K562 (cell line): ENCODE measurements around the gene RSPRY1. TPM values are rescaled to one million over a fixed set of nuclear protein-coding genes. Genes with fewer than 3 reads are reported as not detected.

Experiments used
- HMG20B ChIP-seq: fragments of 250-450 bp; sonication (Bioruptor Pico); IDR thresholded peaks from 2 replicates; pipeline ENCODE4 v1.5.0; 2021; ENCODE audit warnings: mild to moderate bottlenecking
- LCOR ChIP-seq: sonication (generic); formaldehyde crosslinking; IDR thresholded peaks from 2 replicates; pipeline ENCODE4 v1.8.0; 2022; ENCODE audit warnings: mild to moderate bottlenecking, missing genetic modification reagents
- RCOR1 ChIP-seq, 2 experiments: IDR thresholded peaks; 2 replicates each; pipeline ENCODE4 v1.6.1; 2012; ENCODE audit warnings: low read depth in 2 of 2, low read length in 2 of 2, borderline replicate concordance in 1 of 2, improper control_type of control experiment in 1 of 2
- TARDBP ChIP-seq: fragments of 450-650 bp; IDR thresholded peaks from 2 replicates; pipeline ENCODE4 v1.6.1; 2016
- TCFL5 ChIP-seq: fragments of 250-450 bp; sonication (Bioruptor Pico); conservative IDR thresholded peaks from 2 replicates; pipeline ENCODE4 v1.6.1; 2021; ENCODE audit warnings: mild to moderate bottlenecking, moderate library complexity, matching md5 sums
- TEAD4 ChIP-seq, 2 experiments: sonication (generic) in 1 of 2; formaldehyde crosslinking in 1 of 2; IDR thresholded peaks; 2 replicates each; pipeline versions ENCODE4 v1.6.1 to v1.8.0; 2012 to 2022; ENCODE audit warnings: borderline replicate concordance in 1 of 2, inconsistent platforms in 1 of 2, low read length in 1 of 2, mild to moderate bottlenecking in 1 of 2, missing genetic modification reagents in 1 of 2
- polyA plus RNA-seq, 8 experiments: library from polyadenylated mRNA; depleted of rRNA in 4 of 8; stranded (reverse) in 5 of 8; unstranded in 3 of 8; fragments of >200 nt; fragmentation: Nextera tagmentation in 2 of 8; fragmentation: Illumina TruSeq in 1 of 8; extraction: Ambion mirVana in 2 of 8; extraction: Trizol in 1 of 8; gene quantifications; 2 replicates each; pipeline versions ENCODE4 v1.2.1 to v1.2.3, GENCODE V29; 2011 to 2014; ENCODE audit warnings: inconsistent platforms in 1 of 8, missing spikeins in 1 of 8
- total RNA-seq, 7 experiments: library from RNA; depleted of rRNA in 6 of 7; stranded (reverse); fragments of >200 nt in 6 of 7; fragmentation: Illumina TruSeq in 2 of 7; extraction: Trizol in 2 of 7; gene quantifications; 2 replicates each; pipeline versions ENCODE4 v1.2.1 to v1.2.3, GENCODE V29; 2011 to 2021; ENCODE audit warnings: low replicate concordance in 1 of 7
- TF ChIP-seq, protein P1 (sequence below): fragments of 250-450 bp; sonication (Bioruptor Pico); IDR thresholded peaks from 2 replicates; pipeline ENCODE4 v1.8.0; 2022; ENCODE audit warnings: inconsistent platforms, mild to moderate bottlenecking, moderate library complexity, borderline replicate concordance
- TF ChIP-seq, protein P2 (sequence below): IDR thresholded peaks from 3 replicates; pipeline ENCODE4 v1.6.1; 2011; ENCODE audit warnings: borderline replicate concordance, mild to moderate bottlenecking, moderate library complexity; ENCODE audit not compliant: insufficient read length; ENCODE audit errors: extremely low read depth
- TF ChIP-seq, protein P3 (sequence below), 2 experiments: IDR thresholded peaks in 1 of 2; conservative IDR thresholded peaks in 1 of 2; 2 replicates each; pipeline ENCODE4 v1.6.1; 2016; ENCODE audit warnings: low read depth in 2 of 2, mild to moderate bottlenecking in 1 of 2, missing compliant biosample characterization in 1 of 2, missing genetic modification characterization in 1 of 2, moderate library complexity in 1 of 2
- TF ChIP-seq, protein P4 (sequence below): sonication (generic); formaldehyde crosslinking; IDR thresholded peaks from 2 replicates; pipeline ENCODE4 v1.9.0; 2022; ENCODE audit warnings: mild to moderate bottlenecking, missing genetic modification reagents
- TF ChIP-seq, protein P5 (sequence below): fragments of 450-650 bp; IDR thresholded peaks from 2 replicates; pipeline ENCODE4 v1.6.1; 2016; ENCODE audit warnings: antibody characterized with exemption

RSPRY1 gene
- total and polyA plus RNA-seq, 9 of the 15 experiments (the other 6 are each of a cell fraction or from before 2014, with no cell fraction given): 10.2 to 27.8 (median 20.8) TPM

DNA sequence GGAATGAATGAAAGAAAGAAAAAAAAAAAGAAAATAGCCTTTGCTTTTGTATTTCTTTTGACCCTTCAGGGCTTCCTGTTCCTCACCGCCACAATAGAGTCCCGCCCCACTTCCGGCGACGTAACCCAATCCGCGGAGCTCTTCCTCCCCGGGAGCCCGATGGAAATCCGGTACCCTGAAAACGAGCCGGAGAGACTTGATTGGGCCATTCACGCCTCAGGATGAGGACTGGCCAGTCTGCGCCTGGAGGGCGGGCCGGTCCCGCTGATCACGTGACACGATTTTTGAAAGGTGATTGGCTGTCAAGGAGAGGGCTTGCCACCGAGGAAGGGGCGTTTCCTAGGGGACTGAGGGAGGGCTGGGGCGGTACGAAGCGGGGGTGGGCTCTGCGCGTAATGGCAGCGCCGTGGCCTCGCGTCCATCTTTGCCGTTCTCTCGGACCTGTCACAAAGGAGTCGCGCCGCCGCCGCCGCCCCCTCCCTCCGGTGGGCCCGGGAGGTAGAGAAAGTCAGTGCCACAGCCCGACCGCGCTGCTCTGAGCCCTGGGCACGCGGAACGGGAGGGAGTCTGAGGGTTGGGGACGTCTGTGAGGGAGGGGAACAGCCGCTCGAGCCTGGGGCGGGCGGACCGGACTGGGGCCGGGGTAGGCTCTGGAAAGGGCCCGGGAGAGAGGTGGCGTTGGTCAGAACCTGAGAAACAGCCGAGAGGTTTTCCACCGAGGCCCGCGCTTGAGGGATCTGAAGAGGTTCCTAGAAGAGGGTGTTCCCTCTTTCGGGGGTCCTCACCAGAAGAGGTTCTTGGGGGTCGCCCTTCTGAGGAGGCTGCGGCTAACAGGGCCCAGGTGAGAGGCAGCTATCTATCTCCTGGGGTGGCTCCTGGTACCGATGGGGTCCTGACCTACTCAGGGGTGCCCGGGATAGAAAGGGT is at the start of gene RSPRY1, which contains the start of gene PSME3IP1 (continued):
- TF ChIP-seq, protein P1, sequence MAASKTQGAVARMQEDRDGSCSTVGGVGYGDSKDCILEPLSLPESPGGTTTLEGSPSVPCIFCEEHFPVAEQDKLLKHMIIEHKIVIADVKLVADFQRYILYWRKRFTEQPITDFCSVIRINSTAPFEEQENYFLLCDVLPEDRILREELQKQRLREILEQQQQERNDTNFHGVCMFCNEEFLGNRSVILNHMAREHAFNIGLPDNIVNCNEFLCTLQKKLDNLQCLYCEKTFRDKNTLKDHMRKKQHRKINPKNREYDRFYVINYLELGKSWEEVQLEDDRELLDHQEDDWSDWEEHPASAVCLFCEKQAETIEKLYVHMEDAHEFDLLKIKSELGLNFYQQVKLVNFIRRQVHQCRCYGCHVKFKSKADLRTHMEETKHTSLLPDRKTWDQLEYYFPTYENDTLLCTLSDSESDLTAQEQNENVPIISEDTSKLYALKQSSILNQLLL (CRISPR knock-in tag): no peak
- TF ChIP-seq, protein P2, sequence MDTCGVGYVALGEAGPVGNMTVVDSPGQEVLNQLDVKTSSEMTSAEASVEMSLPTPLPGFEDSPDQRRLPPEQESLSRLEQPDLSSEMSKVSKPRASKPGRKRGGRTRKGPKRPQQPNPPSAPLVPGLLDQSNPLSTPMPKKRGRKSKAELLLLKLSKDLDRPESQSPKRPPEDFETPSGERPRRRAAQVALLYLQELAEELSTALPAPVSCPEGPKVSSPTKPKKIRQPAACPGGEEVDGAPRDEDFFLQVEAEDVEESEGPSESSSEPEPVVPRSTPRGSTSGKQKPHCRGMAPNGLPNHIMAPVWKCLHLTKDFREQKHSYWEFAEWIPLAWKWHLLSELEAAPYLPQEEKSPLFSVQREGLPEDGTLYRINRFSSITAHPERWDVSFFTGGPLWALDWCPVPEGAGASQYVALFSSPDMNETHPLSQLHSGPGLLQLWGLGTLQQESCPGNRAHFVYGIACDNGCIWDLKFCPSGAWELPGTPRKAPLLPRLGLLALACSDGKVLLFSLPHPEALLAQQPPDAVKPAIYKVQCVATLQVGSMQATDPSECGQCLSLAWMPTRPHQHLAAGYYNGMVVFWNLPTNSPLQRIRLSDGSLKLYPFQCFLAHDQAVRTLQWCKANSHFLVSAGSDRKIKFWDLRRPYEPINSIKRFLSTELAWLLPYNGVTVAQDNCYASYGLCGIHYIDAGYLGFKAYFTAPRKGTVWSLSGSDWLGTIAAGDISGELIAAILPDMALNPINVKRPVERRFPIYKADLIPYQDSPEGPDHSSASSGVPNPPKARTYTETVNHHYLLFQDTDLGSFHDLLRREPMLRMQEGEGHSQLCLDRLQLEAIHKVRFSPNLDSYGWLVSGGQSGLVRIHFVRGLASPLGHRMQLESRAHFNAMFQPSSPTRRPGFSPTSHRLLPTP: no peak
- TF ChIP-seq LCOR (CRISPR knock-in tag): no peak
- TF ChIP-seq TCFL5 (CRISPR knock-in tag): no peak
- TF ChIP-seq, protein P3, sequence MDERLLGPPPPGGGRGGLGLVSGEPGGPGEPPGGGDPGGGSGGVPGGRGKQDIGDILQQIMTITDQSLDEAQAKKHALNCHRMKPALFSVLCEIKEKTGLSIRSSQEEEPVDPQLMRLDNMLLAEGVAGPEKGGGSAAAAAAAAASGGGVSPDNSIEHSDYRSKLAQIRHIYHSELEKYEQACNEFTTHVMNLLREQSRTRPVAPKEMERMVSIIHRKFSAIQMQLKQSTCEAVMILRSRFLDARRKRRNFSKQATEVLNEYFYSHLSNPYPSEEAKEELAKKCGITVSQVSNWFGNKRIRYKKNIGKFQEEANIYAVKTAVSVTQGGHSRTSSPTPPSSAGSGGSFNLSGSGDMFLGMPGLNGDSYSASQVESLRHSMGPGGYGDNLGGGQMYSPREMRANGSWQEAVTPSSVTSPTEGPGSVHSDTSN (CRISPR knock-in tag; IDR thresholded peaks at IDR 0.05; ENCODE audit: low read depth): no peak
- TF ChIP-seq, protein P3 (tag; conservative IDR thresholded peaks at IDR 0.05; ENCODE audit: low read depth): peak; percentile 47; the same call in 1 of the 2 replicates
- TF ChIP-seq HMG20B (CRISPR knock-in tag): no peak
- TF ChIP-seq, protein P4, sequence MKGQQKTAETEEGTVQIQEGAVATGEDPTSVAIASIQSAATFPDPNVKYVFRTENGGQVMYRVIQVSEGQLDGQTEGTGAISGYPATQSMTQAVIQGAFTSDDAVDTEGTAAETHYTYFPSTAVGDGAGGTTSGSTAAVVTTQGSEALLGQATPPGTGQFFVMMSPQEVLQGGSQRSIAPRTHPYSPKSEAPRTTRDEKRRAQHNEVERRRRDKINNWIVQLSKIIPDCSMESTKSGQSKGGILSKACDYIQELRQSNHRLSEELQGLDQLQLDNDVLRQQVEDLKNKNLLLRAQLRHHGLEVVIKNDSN (CRISPR knock-in tag): peak; percentile 94
- TF ChIP-seq RCOR1 (IDR thresholded peaks at IDR 0.05; ENCODE audit: borderline replicate concordance in 1 of 2, low read depth in 2 of 2, low read length in 2 of 2): peak in 1 of 2 experiments; percentile 5; a peak in 1 of 4 replicates
- TF ChIP-seq, protein P5, sequence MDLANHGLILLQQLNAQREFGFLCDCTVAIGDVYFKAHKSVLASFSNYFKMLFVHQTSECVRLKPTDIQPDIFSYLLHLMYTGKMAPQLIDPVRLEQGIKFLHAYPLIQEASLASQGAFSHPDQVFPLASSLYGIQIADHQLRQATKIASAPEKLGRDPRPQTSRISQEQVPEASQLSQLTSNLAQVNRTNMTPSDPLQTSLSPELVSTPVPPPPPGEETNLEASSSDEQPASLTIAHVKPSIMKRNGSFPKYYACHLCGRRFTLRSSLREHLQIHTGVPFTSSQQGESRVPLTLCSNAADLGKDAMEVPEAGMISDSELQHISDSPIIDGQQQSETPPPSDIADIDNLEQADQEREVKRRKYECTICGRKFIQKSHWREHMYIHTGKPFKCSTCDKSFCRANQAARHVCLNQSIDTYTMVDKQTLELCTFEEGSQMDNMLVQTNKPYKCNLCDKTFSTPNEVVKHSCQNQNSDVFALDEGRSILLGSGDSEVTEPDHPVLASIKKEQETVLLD: no peak
- no peak for TF ChIP-seq TARDBP
- TF ChIP-seq TEAD4 (IDR thresholded peaks at IDR 0.05; ENCODE audit: low read length): no peak
- TF ChIP-seq TEAD4 (CRISPR knock-in tag; IDR thresholded peaks at IDR 0.05; ENCODE audit: borderline replicate concordance): no peak
